Activated CD8-positive, alpha-beta T cell treated with anti-CD3 and anti-CD28 coated beads for 36 hours (primary cell): ENCODE results near the gene TNIK. TPM values are rescaled to one million over a fixed set of nuclear protein-coding genes. Genes with fewer than 3 reads are reported as not detected.

Experiments
- ATAC-seq: fragments of 200-7000 bp; cut with Tn5 transposase; one replicate; pipeline ENCODE4 v1.10.0; 2021; ENCODE audit warnings: mild to moderate bottlenecking, moderate library complexity
- CTCF ChIA-PET: fragments of 350-600 bp; sonication (Branson Sonifier 250); formaldehyde crosslinking; loops from one replicate; lab custom pipeline; 2021; ENCODE audit warnings: antibody characterized with exemption; lab: Charles Lee
- POLR2A ChIA-PET: fragments of 350-600 bp; sonication (Branson Sonifier 250); formaldehyde crosslinking; loops from one replicate; lab custom pipeline; 2021; ENCODE audit warnings: antibody characterized with exemption; lab: Charles Lee
- DNase-seq: peaks from one replicate; pipeline ENCODE4 v3.0.0-alpha.2; 2020
- H3K27ac Mint-ChIP-seq: one replicate; pipeline ENCODE4 v1.8.0; 2021; ENCODE audit warnings: mild to moderate bottlenecking, mixed read lengths
- H3K27me3 Mint-ChIP-seq: one replicate; pipeline ENCODE4 v1.8.0; 2021; ENCODE audit warnings: mixed read lengths
- H3K36me3 Mint-ChIP-seq: one replicate; pipeline ENCODE4 v1.8.0; 2021; ENCODE audit warnings: low read depth, mixed read lengths
- H3K4me1 Mint-ChIP-seq: one replicate; pipeline ENCODE4 v1.8.0; 2021; ENCODE audit warnings: low read depth, mixed read lengths
- H3K4me3 Mint-ChIP-seq: one replicate; pipeline ENCODE4 v1.8.0; 2021; ENCODE audit warnings: mild to moderate bottlenecking, moderate library complexity, mixed read lengths
- H3K9me3 Mint-ChIP-seq: one replicate; pipeline ENCODE4 v1.8.0; 2021; ENCODE audit warnings: mixed read lengths
- intact Hi-C: fragments of 100-400 bp; cut with micrococcal nuclease; formaldehyde crosslinking; loops from one replicate; pipeline ENCODE4 v1.10.0; 2022
- total RNA-seq, 2 experiments: library from RNA; stranded (reverse); gene quantifications; one replicate each; pipeline ENCODE4 v1.2.3, GENCODE V29; 2021
- TF ChIP-seq, protein P1 (sequence below): fragments of 200-600 bp; IDR thresholded peaks from one replicate; pipeline ENCODE4 v1.8.0; 2022; ENCODE audit warnings: antibody characterized with exemption, mild to moderate bottlenecking

Gene TNIK
- total RNA-seq, 2 experiments from 2014 or later: 25.1 to 28.8 TPM

DNA sequence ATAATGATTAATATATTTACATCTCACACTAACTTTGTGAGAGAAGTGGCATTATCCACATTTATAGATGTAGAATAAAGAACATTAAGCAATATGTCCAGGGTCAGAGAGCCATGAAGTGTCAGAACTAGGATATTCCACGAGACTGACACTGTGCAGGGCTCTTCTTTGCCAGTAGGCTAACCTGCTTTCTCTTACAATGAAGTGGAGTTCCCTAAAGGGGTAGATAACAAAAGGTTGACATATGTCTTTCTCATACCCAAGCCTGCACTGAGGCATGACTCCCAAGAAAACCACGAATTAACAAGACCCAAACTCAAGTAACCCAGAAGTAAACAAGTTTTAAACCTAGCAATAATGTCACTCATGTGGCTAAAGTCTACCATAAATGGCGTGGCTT, 242.1 kb downstream of the TNIK start:
- Mint-ChIP-seq H3K9me3 (no peaks in the 10 kb centered on the region), H3K4me3 (no peak overlapping the region), H3K27me3 (no peaks in the 10 kb centered on the region), H3K27ac (no peak overlapping the region), H3K36me3 (no peaks in the 10 kb centered on the region), H3K4me1 (peaks cover 14% of the 10 kb centered on the region)
- CTCF ChIA-PET: interaction anchor here (0.6 kb wide), 1 partner anchor 237 kb away, joined by 3 read pairs; no protein-coding TSS in a partner anchor
- ATAC-seq: peak; percentile 67
- DNase-seq: no peak
- POLR2A ChIA-PET: interaction anchor here (0.6 kb wide), 1 partner anchor 1253 kb away, joined by 3 read pairs; no protein-coding TSS in a partner anchor
- intact Hi-C loops: no loop called here
- TF ChIP-seq, protein P1, sequence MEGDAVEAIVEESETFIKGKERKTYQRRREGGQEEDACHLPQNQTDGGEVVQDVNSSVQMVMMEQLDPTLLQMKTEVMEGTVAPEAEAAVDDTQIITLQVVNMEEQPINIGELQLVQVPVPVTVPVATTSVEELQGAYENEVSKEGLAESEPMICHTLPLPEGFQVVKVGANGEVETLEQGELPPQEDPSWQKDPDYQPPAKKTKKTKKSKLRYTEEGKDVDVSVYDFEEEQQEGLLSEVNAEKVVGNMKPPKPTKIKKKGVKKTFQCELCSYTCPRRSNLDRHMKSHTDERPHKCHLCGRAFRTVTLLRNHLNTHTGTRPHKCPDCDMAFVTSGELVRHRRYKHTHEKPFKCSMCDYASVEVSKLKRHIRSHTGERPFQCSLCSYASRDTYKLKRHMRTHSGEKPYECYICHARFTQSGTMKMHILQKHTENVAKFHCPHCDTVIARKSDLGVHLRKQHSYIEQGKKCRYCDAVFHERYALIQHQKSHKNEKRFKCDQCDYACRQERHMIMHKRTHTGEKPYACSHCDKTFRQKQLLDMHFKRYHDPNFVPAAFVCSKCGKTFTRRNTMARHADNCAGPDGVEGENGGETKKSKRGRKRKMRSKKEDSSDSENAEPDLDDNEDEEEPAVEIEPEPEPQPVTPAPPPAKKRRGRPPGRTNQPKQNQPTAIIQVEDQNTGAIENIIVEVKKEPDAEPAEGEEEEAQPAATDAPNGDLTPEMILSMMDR: no peak

DNA sequence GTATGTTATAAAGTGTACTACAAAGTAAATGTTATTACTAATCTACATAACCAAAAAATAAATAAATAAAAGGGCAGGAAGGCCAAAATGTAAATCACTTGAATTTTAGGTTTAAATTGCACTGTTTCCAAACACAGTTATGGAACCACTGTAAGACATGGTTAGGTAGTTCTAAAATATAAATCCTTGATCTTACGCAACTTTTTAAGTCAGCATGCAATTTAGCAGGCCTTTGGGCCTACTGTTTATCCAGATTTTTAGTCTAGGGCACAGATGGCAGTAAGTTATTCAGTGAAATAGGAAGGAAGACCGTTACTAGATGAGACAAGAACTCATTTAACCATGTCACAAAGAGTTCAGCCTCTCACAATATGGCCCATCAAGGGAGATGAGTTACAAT, 246.3 kb downstream of the TNIK start:
- CTCF ChIA-PET: no interaction called here
- no peak for ATAC-seq

DNA sequence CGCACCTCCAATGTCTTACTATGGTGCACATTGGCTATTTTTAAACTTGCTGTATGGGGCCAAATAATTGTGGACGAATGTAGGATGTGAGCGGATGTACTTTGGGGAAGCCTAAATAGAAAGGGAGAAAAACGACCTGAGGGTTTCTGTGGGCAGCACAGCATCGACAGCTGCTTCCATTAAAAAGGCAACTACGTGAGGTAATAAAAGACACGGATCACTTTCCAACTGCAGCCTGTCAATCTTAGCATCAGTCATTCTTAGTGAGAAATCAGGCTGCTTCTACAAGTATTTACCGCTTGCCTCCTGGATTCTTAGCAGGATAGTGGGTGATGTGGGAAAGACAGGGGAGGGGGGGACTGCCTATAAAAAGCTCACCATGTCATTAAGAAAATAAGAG, 247.0 kb downstream of the TNIK start:
- intact Hi-C loops: no loop called here
- Mint-ChIP-seq H3K9me3 (no peaks in the 10 kb centered on the region), H3K27ac (no peak overlapping the region), H3K36me3 (peaks cover 8% of the 10 kb centered on the region), H3K4me1 (peaks cover 17% of the 10 kb centered on the region), H3K27me3 (no peaks in the 10 kb centered on the region), H3K4me3 (no peak overlapping the region)
- ATAC-seq (no peak), DNase-seq (no peak)
- ChIA-PET CTCF (no interaction called here), POLR2A (interaction anchor here (0.6 kb wide), 1 partner anchor 290 kb away, joined by 3 read pairs; no protein-coding TSS in a partner anchor)
- TF ChIP-seq, protein P1: no peak

More for the DNA sequence above, 246.3 kb downstream of the TNIK start:
- TF ChIP-seq, protein P1: no peak
- DNase-seq: no peak
- peaks cover 8% of the 10 kb centered on the region for H3K36me3 Mint-ChIP-seq
- no peaks in the 10 kb centered on the region for H3K27me3 Mint-ChIP-seq
- POLR2A ChIA-PET: no interaction called here
- H3K9me3 Mint-ChIP-seq: no peaks in the 10 kb centered on the region
- H3K27ac Mint-ChIP-seq: no peak overlapping the region
- intact Hi-C loops: no loop called here
- no peak overlapping the region for H3K4me3 Mint-ChIP-seq
- H3K4me1 Mint-ChIP-seq: peaks cover 20% of the 10 kb centered on the region

GRCh38 chr3:171212648-171213047, 247.6 kb downstream of the TNIK start:
- H3K27ac Mint-ChIP-seq: no peak overlapping the region
- H3K27me3 Mint-ChIP-seq: no peaks in the 10 kb centered on the region
- peaks cover 15% of the 10 kb centered on the region for H3K4me1 Mint-ChIP-seq
- POLR2A ChIA-PET: no interaction called here
- TF ChIP-seq, protein P1: no peak
- CTCF ChIA-PET: no interaction called here
- peaks cover 10% of the 10 kb centered on the region for H3K36me3 Mint-ChIP-seq
- intact Hi-C loops: no loop called here
- DNase-seq: no peak
- no peaks in the 10 kb centered on the region for H3K9me3 Mint-ChIP-seq
- H3K4me3 Mint-ChIP-seq: no peak overlapping the region
- ATAC-seq: no peak

DNA sequence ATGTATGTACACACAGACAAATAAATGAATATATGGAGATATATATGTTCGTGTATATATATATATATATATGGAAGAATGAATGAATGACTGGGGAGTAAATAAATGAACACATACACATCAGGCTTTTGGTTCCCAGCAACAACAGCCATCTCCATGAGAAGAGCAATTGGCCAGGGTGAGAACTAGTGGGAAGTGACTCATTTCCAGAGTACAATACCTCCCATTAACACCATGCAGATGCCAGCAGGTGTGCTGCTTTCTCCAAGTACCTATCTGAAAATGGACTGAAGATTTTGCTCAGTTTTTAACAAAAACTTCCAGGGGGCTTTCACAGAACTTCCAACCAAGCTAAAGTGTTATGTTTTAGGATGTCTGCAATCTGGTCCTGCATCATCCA, 253.9 kb downstream of the TNIK start:
- CTCF ChIA-PET: interaction anchor here (1.4 kb wide), 2 partner anchors 19 to 44 kb away, joined by 3 read pairs; no protein-coding TSS in a partner anchor
- TF ChIP-seq, protein P1: no peak
- H3K4me3 Mint-ChIP-seq: no peak overlapping the region
- intact Hi-C loops: no loop called here
- ATAC-seq: no peak
- no peak overlapping the region for H3K27ac Mint-ChIP-seq
- H3K36me3 Mint-ChIP-seq: peaks cover 32% of the 10 kb centered on the region
- no peak for DNase-seq
- POLR2A ChIA-PET: no interaction called here
- H3K9me3 Mint-ChIP-seq: no peaks in the 10 kb centered on the region
- no peaks in the 10 kb centered on the region for H3K27me3 Mint-ChIP-seq
- peaks cover 17% of the 10 kb centered on the region for H3K4me1 Mint-ChIP-seq
